ENCODE data around the gene ERAS.

The ERAS gene

DNA sequence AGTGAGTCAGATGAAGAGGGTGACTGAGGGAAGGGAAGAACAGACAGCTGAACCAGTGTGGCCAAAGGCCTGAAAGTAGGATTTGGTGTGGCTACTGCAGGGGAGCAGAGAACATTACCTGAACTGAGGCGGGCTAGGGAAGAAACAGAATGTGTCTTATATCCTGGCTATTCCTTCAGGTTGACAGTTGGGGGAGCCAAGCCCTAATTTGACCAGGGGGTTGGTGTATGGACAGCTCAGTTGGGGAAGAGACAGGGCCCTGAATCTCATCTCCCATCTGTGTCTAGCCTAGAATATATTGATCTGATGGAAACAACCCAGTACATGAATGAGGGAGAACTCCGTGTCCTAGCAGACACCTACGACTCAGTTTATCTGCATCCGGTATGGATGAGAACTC is 20.2 kb upstream of the ERAS start:
- CTCF ChIA-PET, result interaction anchor here (1.0 to 1.7 kb wide), 3 partner anchors 20 to 158 kb away, joined by 3 to 4 read pairs (median 4); partner anchors contain the start of gene ERAS
- POLR2A ChIA-PET, result no interaction called here
- no peak for TF ChIP-seq CTCF (IDR thresholded peaks at IDR 0.05; ENCODE audit: control extremely low read depth, extremely low read depth, low read depth, missing control alignments)
- no peak for DNase-seq (ENCODE audit: extremely low spot score)

DNA sequence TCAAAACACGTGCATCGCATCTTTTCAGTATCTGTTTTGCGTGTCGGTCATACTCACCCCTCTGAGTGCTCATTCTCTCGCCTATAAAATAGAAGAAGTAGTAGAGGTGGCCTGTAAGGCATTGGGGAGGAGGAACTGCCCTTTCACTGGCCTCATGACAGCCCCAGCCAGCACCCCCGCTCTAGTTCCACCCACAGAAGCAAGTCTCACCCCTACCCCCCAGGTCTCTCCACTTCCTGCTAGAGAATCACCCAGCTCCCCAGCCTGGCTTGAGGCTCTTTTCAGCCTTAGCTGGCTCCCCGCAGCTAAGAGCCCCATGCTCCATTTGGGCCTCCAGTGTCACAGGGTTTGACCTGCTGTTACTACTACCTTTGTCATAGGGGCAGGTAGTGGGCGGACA is 12.7 kb upstream of the ERAS start:
- TF ChIP-seq CTCF (IDR thresholded peaks at IDR 0.05; ENCODE audit: control extremely low read depth, extremely low read depth, low read depth, missing control alignments), result no peak
- DNase-seq (ENCODE audit: extremely low spot score), result no peak
- ChIA-PET CTCF (no interaction called here), POLR2A (no interaction called here)

- ChIA-PET POLR2A (no interaction called here), CTCF (no interaction called here)
- no peak for DNase-seq (ENCODE audit: extremely low spot score)
- TF ChIP-seq CTCF (IDR thresholded peaks at IDR 0.05; ENCODE audit: control extremely low read depth, extremely low read depth, low read depth, missing control alignments), result no peak
Measured at GRCh38 chrX:48814722-48815121, 11.6 kb upstream of the ERAS start.

DNA sequence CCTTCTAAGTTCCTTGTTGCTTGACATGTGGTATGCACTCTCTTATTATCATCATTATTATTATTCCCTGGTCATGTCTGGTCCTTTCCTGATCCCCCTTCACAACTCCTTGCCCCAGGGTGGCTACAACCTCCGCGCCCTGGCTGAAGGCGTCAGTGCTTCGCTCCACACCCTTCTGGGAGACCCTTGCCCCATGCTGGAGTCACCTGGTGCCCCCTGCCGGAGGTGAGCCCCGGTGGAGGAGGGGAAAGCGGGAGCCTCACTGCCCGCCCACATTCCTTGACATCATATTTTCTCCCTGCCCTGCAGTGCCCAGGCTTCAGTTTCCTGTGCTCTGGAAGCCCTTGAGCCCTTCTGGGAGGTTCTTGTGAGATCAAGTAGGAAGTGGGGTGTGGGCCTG is 11.0 kb upstream of the ERAS start:
- POLR2A ChIA-PET, result no interaction called here
- TF ChIP-seq CTCF (IDR thresholded peaks at IDR 0.05; ENCODE audit: control extremely low read depth, extremely low read depth, low read depth, missing control alignments), result no peak
- no peak for DNase-seq (ENCODE audit: extremely low spot score)
- CTCF ChIA-PET, result no interaction called here

- no peak for DNase-seq (ENCODE audit: extremely low spot score)
- CTCF ChIA-PET, result interaction anchor here (1.0 kb wide), 1 partner anchor 18 kb away, joined by 3 read pairs; no protein-coding TSS in a partner anchor
- POLR2A ChIA-PET, result no interaction called here
- TF ChIP-seq CTCF (IDR thresholded peaks at IDR 0.05; ENCODE audit: control extremely low read depth, extremely low read depth, low read depth, missing control alignments), result no peak
Measured at GRCh38 chrX:48816014-48816810, 10.1 kb upstream of the ERAS start.

DNA sequence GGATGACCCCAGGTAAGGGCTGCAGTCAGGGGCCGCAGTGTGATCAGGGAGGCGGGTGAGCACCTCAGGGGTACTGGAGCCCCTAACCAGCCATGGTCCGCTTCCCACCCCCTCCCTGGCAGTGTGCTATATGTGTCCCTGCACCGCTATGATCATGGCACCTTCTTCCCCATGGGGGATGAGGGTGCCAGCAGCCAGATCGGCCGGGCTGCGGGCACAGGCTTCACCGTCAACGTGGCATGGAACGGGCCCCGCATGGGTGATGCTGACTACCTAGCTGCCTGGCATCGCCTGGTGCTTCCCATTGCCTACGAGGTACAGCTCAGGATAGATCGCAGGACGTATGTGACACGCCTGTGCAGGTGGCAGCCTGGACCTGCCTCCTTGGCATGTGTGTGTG is 8.2 kb upstream of the ERAS start:
- ChIA-PET POLR2A (interaction anchor here (0.5 kb wide), 1 partner anchor 289 kb away, joined by 6 read pairs; no protein-coding TSS in a partner anchor), CTCF (no interaction called here)
- DNase-seq (ENCODE audit: extremely low spot score), result no peak
- no peak for TF ChIP-seq CTCF (IDR thresholded peaks at IDR 0.05; ENCODE audit: control extremely low read depth, extremely low read depth, low read depth, missing control alignments)

All from GM10248 (cell line).